ENCODE measurements around the gene OAF. TPM values are rescaled to one million over a fixed set of nuclear protein-coding genes. Genes with fewer than 3 reads are reported as not detected.

Gene OAF
- total and polyA plus RNA-seq, 2 donors (not counting 1 experiment from before 2014, with no cell fraction given), result 1.3 to 1.9 TPM

DNA sequence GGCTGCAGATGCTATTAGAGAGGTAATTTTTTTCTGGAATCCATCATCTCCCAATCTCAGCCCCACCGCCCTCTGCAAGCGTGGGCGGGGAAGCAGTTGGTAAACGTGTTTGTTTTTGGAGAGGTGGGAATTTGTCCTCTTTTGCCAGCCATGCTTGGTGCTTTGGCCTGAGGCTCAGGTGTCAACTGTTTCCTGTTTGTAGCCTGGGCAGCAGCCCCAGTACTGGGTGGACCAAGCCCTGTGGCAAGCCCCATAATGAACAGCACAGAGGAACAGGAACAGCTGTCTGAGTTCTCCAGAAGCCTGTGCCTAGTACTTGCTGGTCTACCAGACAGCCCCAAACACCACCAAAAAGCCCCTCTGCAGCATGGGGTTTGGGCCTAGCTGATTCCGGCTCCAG lies 68.7 kb downstream of the OAF start:
- H3K4me3 Mint-ChIP-seq, result no peak overlapping the region
- 100% methylated on average over 1 of the region's 5 CpGs for WGBS (ENCODE audit: insufficient coverage)
- no peaks in the 10 kb centered on the region for H3K4me1 ChIP-seq (ENCODE audit: control insufficient read depth in 2 of 2, insufficient read depth in 2 of 2, low read length in 2 of 2)
- H3K27me3 Mint-ChIP-seq, result peaks cover 15% of the 10 kb centered on the region
- H3K4me2 ChIP-seq (replicated peaks; ENCODE audit: low read depth, low read length, poor library complexity, severe bottlenecking), result no peak overlapping the region
- H3K79me2 ChIP-seq (ENCODE audit: control insufficient read depth, insufficient read depth, low read length), result no peaks in the 10 kb centered on the region
- ChIA-PET CTCF (no interaction called here), POLR2A (no interaction called here)
- H3K27ac Mint-ChIP-seq, result no peak overlapping the region
- H4K20me1 ChIP-seq (ENCODE audit: control insufficient read depth, insufficient read depth, low read length, poor library complexity, severe bottlenecking), result no peaks in the 10 kb centered on the region
- H3K4me1 Mint-ChIP-seq, result no peaks in the 10 kb centered on the region
- H3K9me3 Mint-ChIP-seq (ENCODE audit: insufficient read depth), result no peaks in the 10 kb centered on the region
- H3K36me3 ChIP-seq (replicated peaks in 1 of 2; ENCODE audit: control extremely low read depth in 1 of 2, control insufficient read depth in 1 of 2, extremely low read depth in 1 of 2, insufficient read depth in 2 of 2, low read length in 1 of 2), result no peaks in the 10 kb centered on the region
- H3K9ac ChIP-seq (ENCODE audit: low read length), result no peak overlapping the region
- ATAC-seq (ENCODE audit: low read depth) (no peak), DNase-seq (no peak)
- H2AFZ ChIP-seq (ENCODE audit: insufficient read depth, low read depth, low read length, poor library complexity, severe bottlenecking), result no peak overlapping the region
- H3K27me3 ChIP-seq (replicated peaks in 1 of 4; ENCODE audit: control extremely low read depth in 1 of 4, control insufficient read depth in 3 of 4, insufficient read depth in 4 of 4, low read length in 3 of 4), result peaks cover 0 to 3% (median 0%) of the 10 kb centered on the region in 4 experiments
- H3K27ac ChIP-seq (ENCODE audit: low read length in 2 of 2), result no peak overlapping the region
- intact Hi-C loops (cut with micrococcal nuclease), result no loop called here
- no peaks in the 10 kb centered on the region for H3K9me3 ChIP-seq (ENCODE audit: control extremely low read depth in 1 of 3, control insufficient read depth in 2 of 3, insufficient read depth in 1 of 3, low read length in 2 of 3)
- H3K4me3 ChIP-seq (ENCODE audit: control extremely low read depth in 1 of 5, extremely low read depth in 1 of 5, insufficient read depth in 1 of 5, low read depth in 2 of 5, low read length in 4 of 5), result no peak overlapping the region
- no peak for TF ChIP-seq EZH2 (IDR thresholded peaks at IDR 0.05; ENCODE audit: borderline replicate concordance, insufficient read depth, low read depth, low read length, poor library complexity, severe bottlenecking)
- TF ChIP-seq, protein P1, sequence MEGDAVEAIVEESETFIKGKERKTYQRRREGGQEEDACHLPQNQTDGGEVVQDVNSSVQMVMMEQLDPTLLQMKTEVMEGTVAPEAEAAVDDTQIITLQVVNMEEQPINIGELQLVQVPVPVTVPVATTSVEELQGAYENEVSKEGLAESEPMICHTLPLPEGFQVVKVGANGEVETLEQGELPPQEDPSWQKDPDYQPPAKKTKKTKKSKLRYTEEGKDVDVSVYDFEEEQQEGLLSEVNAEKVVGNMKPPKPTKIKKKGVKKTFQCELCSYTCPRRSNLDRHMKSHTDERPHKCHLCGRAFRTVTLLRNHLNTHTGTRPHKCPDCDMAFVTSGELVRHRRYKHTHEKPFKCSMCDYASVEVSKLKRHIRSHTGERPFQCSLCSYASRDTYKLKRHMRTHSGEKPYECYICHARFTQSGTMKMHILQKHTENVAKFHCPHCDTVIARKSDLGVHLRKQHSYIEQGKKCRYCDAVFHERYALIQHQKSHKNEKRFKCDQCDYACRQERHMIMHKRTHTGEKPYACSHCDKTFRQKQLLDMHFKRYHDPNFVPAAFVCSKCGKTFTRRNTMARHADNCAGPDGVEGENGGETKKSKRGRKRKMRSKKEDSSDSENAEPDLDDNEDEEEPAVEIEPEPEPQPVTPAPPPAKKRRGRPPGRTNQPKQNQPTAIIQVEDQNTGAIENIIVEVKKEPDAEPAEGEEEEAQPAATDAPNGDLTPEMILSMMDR (IDR thresholded peaks at IDR 0.05), result no peak

Other genes with a start within 250 kb of the OAF start
- not detected in 2 replicates for gene TRIM29, start 72.9 kb upstream of the OAF start, total RNA-seq
- gene TRIM29, start 72.9 kb upstream of the OAF start, polyA plus RNA-seq, result not detected in 2 replicates
- gene POU2F3, start 29.1 kb downstream of the OAF start, total RNA-seq, result not detected in 2 replicates
- gene POU2F3, start 29.1 kb downstream of the OAF start, polyA plus RNA-seq, result not detected in 2 replicates
- gene TLCD5, start 114.3 kb downstream of the OAF start, total RNA-seq, result 0.17 TPM in 1 of 2 replicates, not detected in the other
- gene TLCD5, start 114.3 kb downstream of the OAF start, polyA plus RNA-seq, result 0.03 TPM in 1 of 2 replicates, not detected in the other
- gene ARHGEF12, start 125.4 kb downstream of the OAF start, total RNA-seq, result 21.6 and 23.8 TPM in 2 replicates
- gene ARHGEF12, start 125.4 kb downstream of the OAF start, polyA plus RNA-seq, result 2.0 and 2.3 TPM in 2 replicates